A673 (cell line): ENCODE measurements around the gene CPE. TPM values are rescaled to one million over a fixed set of nuclear protein-coding genes. Genes with fewer than 3 reads are reported as not detected.

Source experiments
- BruUV-seq: library from RNA; stranded (reverse); fragments of 400-500 nt; replicated peaks from 2 replicates; lab custom pipeline; 2021; lab: Mats Ljungman, UMichigan
- CTCF ChIA-PET: fragments of 300-600 bp; sonication (Branson Sonifier 250); formaldehyde crosslinking; loops from one replicate; lab custom pipeline; 2022; ENCODE audit warnings: antibody characterized with exemption; lab: Charles Lee
- POLR2A ChIA-PET: fragments of 300-600 bp; sonication (Branson Sonifier 250); formaldehyde crosslinking; loops from one replicate; lab custom pipeline; 2022; ENCODE audit warnings: antibody characterized with exemption; ENCODE audit not compliant: low non-redundant PET; lab: Charles Lee
- DNase-seq: peaks from one replicate; pipeline ENCODE4 v3.0.0-alpha.2; 2015; ENCODE audit warnings: low spot score
- H3K27ac ChIP-seq: fragments of 200-600 bp; sonication (generic); 2 replicates; pipeline ENCODE4 v1.5.1; 2016; ENCODE audit warnings: mixed run types, low read depth, mild to moderate bottlenecking, mixed read lengths, antibody characterized with exemption, low read length; ENCODE audit not compliant: poor library complexity, severe bottlenecking
- H3K27me3 ChIP-seq: fragments of 200-600 bp; sonication (generic); replicated peaks from 2 replicates; pipeline ENCODE4 v1.6.1; 2017; ENCODE audit warnings: mixed run types, low read depth, mild to moderate bottlenecking, mixed read lengths, antibody characterized with exemption, low read length; ENCODE audit not compliant: insufficient read depth, poor library complexity
- H3K36me3 ChIP-seq: fragments of 200-600 bp; sonication (generic); 2 replicates; pipeline ENCODE4 v1.6.1; 2016; ENCODE audit warnings: mixed run types, mild to moderate bottlenecking, mixed read lengths, antibody characterized with exemption, low read length; ENCODE audit not compliant: insufficient read depth, poor library complexity, severe bottlenecking
- H3K4me1 ChIP-seq: fragments of 200-600 bp; sonication (generic); 2 replicates; pipeline ENCODE4 v1.6.1; 2017; ENCODE audit warnings: mixed run types, mild to moderate bottlenecking, mixed read lengths, antibody characterized with exemption, low read length; ENCODE audit not compliant: insufficient read depth, poor library complexity, severe bottlenecking
- H3K4me3 ChIP-seq: fragments of 200-600 bp; sonication (generic); 2 replicates; pipeline ENCODE4 v1.5.1; 2016; ENCODE audit warnings: low read depth, mixed run types, mild to moderate bottlenecking, mixed read lengths, low read length; ENCODE audit not compliant: poor library complexity, severe bottlenecking
- H3K9me3 ChIP-seq: fragments of 200-600 bp; sonication (generic); 2 replicates; pipeline ENCODE4 v1.6.1; 2016; ENCODE audit warnings: mixed run types, low read depth, mild to moderate bottlenecking, mixed read lengths, antibody characterized with exemption, low read length; ENCODE audit not compliant: poor library complexity, severe bottlenecking
- CTCF ChIP-seq: fragments of 300-800, 200-600 bp; sonication (generic); conservative IDR thresholded peaks from 2 replicates; pipeline ENCODE4 v1.5.1; 2017; ENCODE audit warnings: low read depth, mild to moderate bottlenecking, antibody characterized with exemption, low read length, moderate library complexity, mixed read lengths
- EZH2 ChIP-seq: fragments of 200-600 bp; sonication (generic); IDR thresholded peaks from 2 replicates; pipeline ENCODE4 v1.6.1; 2017; ENCODE audit warnings: borderline replicate concordance, low read depth, mild to moderate bottlenecking, mixed read lengths, antibody characterized with exemption, low read length; ENCODE audit not compliant: poor library complexity, severe bottlenecking
- intact Hi-C: fragments of 100-400 bp; cut with micrococcal nuclease; formaldehyde crosslinking; loops from one replicate; pipeline ENCODE4 v1.10.0; 2022; ENCODE audit not compliant: unreplicated experiment
- total RNA-seq: library from RNA; stranded (reverse); gene quantifications from 2 replicates; pipeline ENCODE4 v1.2.3, GENCODE V29; 2021

Gene CPE
- total RNA-seq, 1 experiment from 2014 or later = 27.2 TPM

DNA sequence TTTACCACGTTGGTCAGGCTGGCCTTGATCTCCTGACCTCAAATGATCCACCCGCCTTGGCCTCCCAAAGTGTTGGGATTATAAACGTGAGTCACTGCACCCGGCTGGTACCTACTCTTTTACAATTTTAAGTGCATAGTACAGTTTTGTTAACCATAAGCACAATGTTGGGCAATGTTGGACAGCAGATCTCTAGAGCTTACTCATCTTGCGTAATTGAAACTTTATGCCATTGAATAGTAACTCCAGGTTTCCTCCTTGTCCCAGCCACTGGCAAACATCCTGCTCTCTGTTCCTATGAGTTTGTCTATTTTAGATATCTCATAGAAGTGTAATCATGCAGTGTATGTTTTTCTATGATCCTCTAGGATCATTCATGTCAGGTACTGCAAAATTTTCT, 9.3 kb upstream of the CPE start:
- H3K9me3 ChIP-seq = no peaks in the 10 kb centered on the region
- H3K27ac ChIP-seq = no peak overlapping the region
- intact Hi-C loops = no loop called here
- H3K4me1 ChIP-seq = no peaks in the 10 kb centered on the region
- H3K4me3 ChIP-seq = no peak overlapping the region
- ChIA-PET POLR2A (no interaction called here), CTCF (no interaction called here)
- DNase-seq = no peak
- no peak for TF ChIP-seq CTCF
- TF ChIP-seq EZH2 = no peak
- no peaks in the 10 kb centered on the region for H3K36me3 ChIP-seq
- no peaks in the 10 kb centered on the region for H3K27me3 ChIP-seq
- BruUV-seq = no TSS peak

- no TSS peak for BruUV-seq
- Histone ChIP-seq H3K36me3 (no peaks in the 10 kb centered on the region), H3K4me3 (no peak overlapping the region), H3K27me3 (no peaks in the 10 kb centered on the region), H3K27ac (no peak overlapping the region), H3K9me3 (no peaks in the 10 kb centered on the region), H3K4me1 (no peaks in the 10 kb centered on the region)
- ChIA-PET POLR2A (no interaction called here), CTCF (no interaction called here)
- no peak for DNase-seq
- TF ChIP-seq CTCF (no peak), EZH2 (no peak)
- intact Hi-C loops = no loop called here
Observed at GRCh38 chr4:165370530-165370929, 8.3 kb upstream of the CPE start.

GRCh38 chr4:165375465-165375864, 3.3 kb upstream of the CPE start:
- no peaks in the 10 kb centered on the region for H3K9me3 ChIP-seq
- ChIA-PET POLR2A (no interaction called here), CTCF (no interaction called here)
- H3K27me3 ChIP-seq = no peaks in the 10 kb centered on the region
- intact Hi-C loops = loop anchor here (5.0 kb wide), 1 partner anchor 87 kb away; no protein-coding TSS in a partner anchor
- no TSS peak for BruUV-seq
- H3K4me3 ChIP-seq = no peak overlapping the region
- no peak for TF ChIP-seq CTCF
- no peak for TF ChIP-seq EZH2
- peaks cover 13% of the 10 kb centered on the region for H3K4me1 ChIP-seq
- no peak for DNase-seq
- no peak overlapping the region for H3K27ac ChIP-seq
- H3K36me3 ChIP-seq = no peaks in the 10 kb centered on the region
